Stimulated activated CD8-positive, alpha-beta memory T cell treated with anti-CD3 and anti-CD28 coated beads, Interleukin-7, amount 100 ng/mL, for 1 hour (primary cell): ENCODE results near the gene CNIH2.
"Not testable (repeated sequence)": the region's sequence is repeated elsewhere in the genome, so short reads cannot be mapped to it uniquely, and the experiment has no call there.

Experiments
- DNase-seq, 2 donors: peaks; one replicate each; pipeline ENCODE4 v3.0.0-alpha.2; 2020; ENCODE audit warnings: low read depth in 2 of 2

CNIH2 gene

GRCh38 chr11:66291303-66291705, 13.3 kb downstream of the CNIH2 start:
- DNase-seq = no peak

- DNase-seq = no peak
Measured at GRCh38 chr11:66291706-66292542, 13.9 kb downstream of the CNIH2 start, which contains the start of gene TMEM151A. TSS of gene TMEM151A (plus strand) at chr11:66291894. CDS start at chr11:66292014, 120 bp downstream.

- no peak for DNase-seq
Measured at GRCh38 chr11:66292543-66293332, 14.8 kb downstream of the CNIH2 start.

- no peak for DNase-seq
Measured at GRCh38 chr11:66293352-66293751, 15.4 kb downstream of the CNIH2 start.

GRCh38 chr11:66293777-66294625, 16.0 kb downstream of the CNIH2 start:
- DNase-seq = no peak

- no peak for DNase-seq
Measured at GRCh38 chr11:66294626-66295620, 16.9 kb downstream of the CNIH2 start.

GRCh38 chr11:66297610-66298009, 19.6 kb downstream of the CNIH2 start:
- no peak for DNase-seq

GRCh38 chr11:66299186-66299585, 21.2 kb downstream of the CNIH2 start:
- DNase-seq = no peak

- no peak for DNase-seq
Measured at GRCh38 chr11:66302656-66303055, 24.7 kb downstream of the CNIH2 start.

- DNase-seq = no peak
Measured at GRCh38 chr11:66309475-66309874, 31.5 kb downstream of the CNIH2 start.

GRCh38 chr11:66310324-66310723, 32.3 kb downstream of the CNIH2 start:
- no peak for DNase-seq

GRCh38 chr11:66310803-66311440, 32.9 kb downstream of the CNIH2 start:
- not testable (repeated sequence) for DNase-seq

GRCh38 chr11:66311470-66311964, 33.5 kb downstream of the CNIH2 start:
- DNase-seq = no peak

- DNase-seq = peak; percentile 98
Measured at GRCh38 chr11:66311965-66312548, 34.1 kb downstream of the CNIH2 start.

GRCh38 chr11:66312549-66313320, 34.8 kb downstream of the CNIH2 start:
- DNase-seq = peak; percentile 98

- DNase-seq = no peak
Measured at GRCh38 chr11:66313321-66314185, 35.6 kb downstream of the CNIH2 start.

GRCh38 chr11:66314186-66314501, 36.2 kb downstream of the CNIH2 start:
- no peak for DNase-seq
